Endodermal cell (in vitro differentiated cells): ENCODE results near the gene MNX1. TPM values are rescaled to one million over a fixed set of nuclear protein-coding genes. Genes with fewer than 3 reads are reported as not detected.

Experiments
- DNase-seq: peaks from one replicate; pipeline ENCODE4 v3.0.0-alpha.2; 2017
- H3K27ac ChIP-seq: 2 replicates; pipeline ENCODE4 v1.5.1; 2013; ENCODE audit warnings: mild to moderate bottlenecking, low read depth, low read length, moderate library complexity
- H3K27me3 ChIP-seq: 2 replicates; pipeline ENCODE4 v1.6.1; 2013; ENCODE audit warnings: mild to moderate bottlenecking, low read length, moderate library complexity; ENCODE audit not compliant: insufficient read depth, control insufficient read depth, poor library complexity, severe bottlenecking
- H3K36me3 ChIP-seq: 2 replicates; pipeline ENCODE4 v1.7.0; 2013; ENCODE audit warnings: mild to moderate bottlenecking, low read length, moderate library complexity; ENCODE audit not compliant: control insufficient read depth, insufficient read depth
- H3K4me1 ChIP-seq: one replicate; pipeline ENCODE4 v1.7.0; 2013; ENCODE audit warnings: low read length; ENCODE audit not compliant: control insufficient read depth, insufficient read depth
- H3K4me3 ChIP-seq: 2 replicates; pipeline ENCODE4 v1.5.1; 2013; ENCODE audit warnings: mild to moderate bottlenecking, low read length, moderate library complexity
- H3K9ac ChIP-seq: 2 replicates; pipeline ENCODE4 v1.6.1; 2013; ENCODE audit warnings: mild to moderate bottlenecking, low read length, moderate library complexity; ENCODE audit not compliant: poor library complexity, severe bottlenecking; ENCODE audit errors: extremely low read depth
- H3K9me3 ChIP-seq: 2 replicates; pipeline ENCODE4 v1.6.1; 2013; ENCODE audit warnings: mild to moderate bottlenecking, low read length, moderate library complexity; ENCODE audit not compliant: control insufficient read depth
- H3K27ac Mint-ChIP-seq: 2 replicates; pipeline ENCODE4 v1.8.0; 2020; ENCODE audit warnings: mixed read lengths
- H3K27me3 Mint-ChIP-seq: 2 replicates; pipeline ENCODE4 v1.8.0; 2021; ENCODE audit warnings: mild to moderate bottlenecking, mixed read lengths; ENCODE audit not compliant: insufficient read depth
- H3K36me3 Mint-ChIP-seq: 2 replicates; pipeline ENCODE4 v1.8.0; 2020; ENCODE audit warnings: low read depth, mixed read lengths
- H3K4me1 Mint-ChIP-seq: 2 replicates; pipeline ENCODE4 v1.8.0; 2020; ENCODE audit warnings: mixed read lengths
- H3K4me3 Mint-ChIP-seq: 2 replicates; pipeline ENCODE4 v1.8.0; 2020; ENCODE audit warnings: mild to moderate bottlenecking, moderate library complexity, mixed read lengths
- H3K9me3 Mint-ChIP-seq: 2 replicates; pipeline ENCODE4 v1.8.0; 2020; ENCODE audit warnings: mild to moderate bottlenecking, mixed read lengths
- WGBS, 2 experiments: methylation state at CpG; one replicate each; pipeline versions ENCODE4 v1.1.5 to v1.1.7; 2013; ENCODE audit warnings: missing lambda C conversion rate in 2 of 2, mixed read lengths in 1 of 2; ENCODE audit not compliant: insufficient coverage in 1 of 2, insufficient read length in 1 of 2; 5-methylcytosine and 5-hydroxymethylcytosine counted together
- total RNA-seq, 2 donors: library from RNA; stranded (reverse); fragmentation: NEBNext Ultra II Directional in 1 of 2; extraction: Animal tissue kit (Norgen Biotek cat#: 25700) in 1 of 2; gene quantifications; 2 replicates in 1 of 2; 3 replicates in 1 of 2; pipeline ENCODE4 v1.2.1, GENCODE V29; 2021
- TF ChIP-seq, protein P1 (sequence below): fragments of 200-600 bp; sonication (generic); conservative IDR thresholded peaks from 2 replicates; pipeline ENCODE4 v1.5.0; 2021; ENCODE audit warnings: antibody characterized with exemption, mild to moderate bottlenecking

MNX1 gene
- total RNA-seq, 2 donors from 2014 or later, result 14.5 to 18.7 TPM

DNA sequence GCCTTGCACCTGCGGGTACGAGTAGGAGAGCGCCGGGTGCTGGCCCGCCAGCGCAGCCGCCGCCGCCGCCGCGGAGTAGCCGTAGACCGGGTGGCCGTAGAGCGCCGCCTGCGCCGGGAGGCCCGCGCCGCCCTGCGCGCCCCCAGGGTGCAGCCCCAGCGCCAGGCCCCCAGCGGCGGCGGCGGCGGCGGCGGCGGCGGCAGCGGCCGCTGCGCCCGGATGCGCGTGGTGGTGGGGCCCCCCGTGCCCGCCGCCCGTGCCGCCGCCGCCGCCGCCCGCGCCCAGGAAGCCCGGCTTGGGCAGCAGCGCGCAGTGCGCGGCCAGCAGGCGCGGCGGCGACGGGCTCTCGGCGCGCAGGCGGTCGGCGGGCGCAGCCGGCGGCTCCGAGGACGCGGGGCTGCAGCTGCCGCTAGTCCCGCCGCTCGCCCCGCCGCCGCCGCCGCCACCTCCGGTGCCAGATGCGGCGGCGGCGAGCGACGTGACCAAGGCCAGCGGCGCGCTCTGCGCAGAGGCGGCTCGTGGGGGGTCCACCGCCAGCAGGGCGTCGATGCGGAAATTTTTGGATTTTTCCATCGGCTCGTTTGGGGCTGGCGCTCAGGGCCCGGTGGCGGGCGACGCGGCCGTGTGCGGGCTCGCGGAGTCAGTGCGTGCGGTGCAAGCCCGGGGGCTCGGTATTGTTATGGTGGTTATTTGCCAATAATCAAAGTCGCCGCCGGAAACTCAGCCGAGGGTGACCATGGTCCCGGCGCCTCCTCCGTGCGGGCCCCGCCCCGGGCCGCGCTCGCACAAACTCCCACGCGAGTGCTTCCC lies 480 bp downstream of the MNX1 start:
- peaks cover 85% of the 10 kb centered on the region for H3K27me3 Mint-ChIP-seq
- Histone ChIP-seq H3K9me3 (no peaks in the 10 kb centered on the region), H3K4me3 (peak overlapping the region; percentile 87), H3K27ac (no peak overlapping the region), H3K36me3 (no peaks in the 10 kb centered on the region), H3K4me1 (peaks cover 24% of the 10 kb centered on the region), H3K27me3 (peaks cover 88% of the 10 kb centered on the region), H3K9ac (no peak overlapping the region)
- H3K27ac Mint-ChIP-seq, result no peak overlapping the region
- H3K4me1 Mint-ChIP-seq, result peaks cover 35% of the 10 kb centered on the region
- DNase-seq, result no peak
- TF ChIP-seq, protein P1, sequence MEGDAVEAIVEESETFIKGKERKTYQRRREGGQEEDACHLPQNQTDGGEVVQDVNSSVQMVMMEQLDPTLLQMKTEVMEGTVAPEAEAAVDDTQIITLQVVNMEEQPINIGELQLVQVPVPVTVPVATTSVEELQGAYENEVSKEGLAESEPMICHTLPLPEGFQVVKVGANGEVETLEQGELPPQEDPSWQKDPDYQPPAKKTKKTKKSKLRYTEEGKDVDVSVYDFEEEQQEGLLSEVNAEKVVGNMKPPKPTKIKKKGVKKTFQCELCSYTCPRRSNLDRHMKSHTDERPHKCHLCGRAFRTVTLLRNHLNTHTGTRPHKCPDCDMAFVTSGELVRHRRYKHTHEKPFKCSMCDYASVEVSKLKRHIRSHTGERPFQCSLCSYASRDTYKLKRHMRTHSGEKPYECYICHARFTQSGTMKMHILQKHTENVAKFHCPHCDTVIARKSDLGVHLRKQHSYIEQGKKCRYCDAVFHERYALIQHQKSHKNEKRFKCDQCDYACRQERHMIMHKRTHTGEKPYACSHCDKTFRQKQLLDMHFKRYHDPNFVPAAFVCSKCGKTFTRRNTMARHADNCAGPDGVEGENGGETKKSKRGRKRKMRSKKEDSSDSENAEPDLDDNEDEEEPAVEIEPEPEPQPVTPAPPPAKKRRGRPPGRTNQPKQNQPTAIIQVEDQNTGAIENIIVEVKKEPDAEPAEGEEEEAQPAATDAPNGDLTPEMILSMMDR, result no peak
- H3K9me3 Mint-ChIP-seq, result no peaks in the 10 kb centered on the region
- 0% methylated on average over 40 to 130 of the region's 130 CpGs for WGBS, 2 experiments
- H3K36me3 Mint-ChIP-seq, result peaks cover 1% of the 10 kb centered on the region
- peak overlapping the region; percentile 75 for H3K4me3 Mint-ChIP-seq

- H3K27me3 Mint-ChIP-seq, result peaks cover 85% of the 10 kb centered on the region
- H3K36me3 ChIP-seq, result no peaks in the 10 kb centered on the region
- H3K36me3 Mint-ChIP-seq, result peaks cover 6% of the 10 kb centered on the region
Measured at GRCh38 chr7:157009170-157009777, 1.2 kb downstream of the MNX1 start.

More at GRCh38 chr7:157009170-157009777, 1.2 kb downstream of the MNX1 start:
- Histone ChIP-seq H3K27me3 (peaks cover 88% of the 10 kb centered on the region), H3K4me3 (peak overlapping the region; percentile 87), H3K9ac (no peak overlapping the region), H3K9me3 (no peaks in the 10 kb centered on the region), H3K27ac (no peak overlapping the region), H3K4me1 (peaks cover 17% of the 10 kb centered on the region)
- peaks cover 33% of the 10 kb centered on the region for H3K4me1 Mint-ChIP-seq
- peak overlapping the region; percentile 70 for H3K27ac Mint-ChIP-seq
- WGBS, 2 experiments, result 1% methylated on average over 33 to 49 of the region's 49 CpGs
- peak overlapping the region; percentile 75 for H3K4me3 Mint-ChIP-seq
- DNase-seq, result peak; percentile 82
- H3K9me3 Mint-ChIP-seq, result no peaks in the 10 kb centered on the region
- TF ChIP-seq, protein P1, result no peak
